ENCODE results near the gene SIGLEC15.
"Not testable (repeated sequence)": the region's sequence is repeated elsewhere in the genome, so short reads cannot be mapped to it uniquely, and the experiment has no call there.

Gene SIGLEC15

GRCh38 chr18:45825258-45826044 lies at the start of gene SIGLEC15:
Gene SIGLEC15, plus strand, starts transcription at chr18:45825675. Its CDS starts 54 bp downstream, at chr18:45825729.
- no peak for DNase-seq

GRCh38 chr18:45775743-45776142 lies 49.7 kb upstream of the SIGLEC15 start:
- DNase-seq, result no peak

- no peak for DNase-seq
These were observed 48.1 kb upstream of the SIGLEC15 start for GRCh38 chr18:45777393-45777792.

GRCh38 chr18:45780568-45780967 lies 44.9 kb upstream of the SIGLEC15 start:
- DNase-seq, result no peak

GRCh38 chr18:45782662-45783061 lies 42.8 kb upstream of the SIGLEC15 start:
- no peak for DNase-seq

- no peak for DNase-seq
These were observed 42.1 kb upstream of the SIGLEC15 start for GRCh38 chr18:45783097-45784075.

- DNase-seq, result no peak
These were observed 40.3 kb upstream of the SIGLEC15 start for GRCh38 chr18:45785134-45785533.

- no peak for DNase-seq
These were observed 38.5 kb upstream of the SIGLEC15 start for GRCh38 chr18:45786941-45787340.

- DNase-seq, result no peak
These were observed 38.1 kb upstream of the SIGLEC15 start for GRCh38 chr18:45787346-45787745.

GRCh38 chr18:45788861-45789260 lies 36.6 kb upstream of the SIGLEC15 start:
- DNase-seq, result no peak

GRCh38 chr18:45792506-45793263 lies 32.8 kb upstream of the SIGLEC15 start:
- DNase-seq, result no peak

GRCh38 chr18:45793264-45793965 lies 32.1 kb upstream of the SIGLEC15 start:
- DNase-seq, result no peak

- no peak for DNase-seq
These were observed 24.0 kb upstream of the SIGLEC15 start for GRCh38 chr18:45801416-45802004.

GRCh38 chr18:45802814-45803492 lies 22.5 kb upstream of the SIGLEC15 start:
- DNase-seq, result no peak

- no peak for DNase-seq
These were observed 19.9 kb upstream of the SIGLEC15 start for GRCh38 chr18:45805551-45805950.

GRCh38 chr18:45806226-45806625 lies 19.2 kb upstream of the SIGLEC15 start:
- no peak for DNase-seq

GRCh38 chr18:45807144-45807543 lies 18.3 kb upstream of the SIGLEC15 start:
- DNase-seq, result not testable (repeated sequence)

GRCh38 chr18:45814733-45815132 lies 10.7 kb upstream of the SIGLEC15 start:
- DNase-seq, result not testable (repeated sequence)

GRCh38 chr18:45817543-45817942 lies 7.9 kb upstream of the SIGLEC15 start:
- DNase-seq, result no peak

- DNase-seq, result not testable (repeated sequence)
These were observed 6.7 kb upstream of the SIGLEC15 start for GRCh38 chr18:45818765-45819164.

- DNase-seq, result no peak
These were observed 5.2 kb upstream of the SIGLEC15 start for GRCh38 chr18:45820106-45820745.
